Stimulated activated CD4-positive, alpha-beta T cell treated with anti-CD3 and anti-CD28 coated beads, Interleukin-12 subunit alpha, Interleukin-12 subunit beta, amount 100 ng/mL, for 24 hours (primary cell): ENCODE results near the gene FOXP1.
A peak's percentile ranks its signal among the peaks of the same experiment; 100 is the strongest.

Experiments used
- DNase-seq, 2 experiments: peaks; one replicate each; pipeline ENCODE4 v3.0.0-alpha.2; 2020; ENCODE audit warnings: low read depth in 2 of 2

FOXP1 gene

GRCh38 chr3:71583566-71584393, at the start of gene FOXP1:
Gene FOXP1 (minus strand): TSS chr3:71583728. CDS start chr3:71198381, 385,347 bp downstream.
- DNase-seq, result peak; percentile 34 to 44

- no peak for DNase-seq
Observed at GRCh38 chr3:71629711-71630110, 46.2 kb upstream of the FOXP1 start.

DNA sequence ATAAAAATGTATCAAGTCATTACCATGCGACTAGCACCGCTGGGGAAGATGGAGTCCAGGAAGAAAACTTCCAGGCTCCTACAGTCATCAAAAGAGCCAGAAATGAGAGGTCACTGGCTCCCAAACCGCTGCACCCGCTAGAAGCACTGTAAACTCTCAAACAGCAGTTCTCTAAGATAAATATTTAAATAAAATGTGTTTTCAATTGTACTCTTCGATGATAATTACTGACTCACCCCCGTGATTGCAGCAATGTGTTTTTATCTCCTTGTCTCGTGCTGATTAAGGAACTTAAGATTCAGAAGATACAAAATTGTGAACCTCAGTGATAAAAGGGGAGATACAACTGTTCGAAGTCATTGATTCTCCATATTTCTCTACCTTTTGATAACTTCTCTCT, 45.8 kb upstream of the FOXP1 start:
- no peak for DNase-seq

DNA sequence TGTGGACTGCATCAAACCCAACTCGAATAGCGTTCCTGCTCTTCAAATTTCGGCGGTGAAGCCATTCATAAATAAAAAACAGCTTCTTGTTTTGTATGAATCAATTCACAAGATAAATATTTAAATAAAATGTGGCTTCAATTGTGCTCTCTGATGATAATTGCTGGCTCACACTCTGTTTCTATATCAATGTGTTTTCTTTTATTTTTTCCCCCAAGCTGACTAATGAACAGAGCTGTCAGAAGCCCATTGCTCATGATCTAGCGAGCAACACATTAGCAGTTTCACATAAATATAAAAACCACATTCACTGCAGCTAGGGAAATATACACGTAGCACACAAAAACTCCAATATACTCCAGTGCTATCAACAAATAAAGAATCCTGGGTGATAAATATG, 45.0 kb upstream of the FOXP1 start:
- no peak for DNase-seq

DNA sequence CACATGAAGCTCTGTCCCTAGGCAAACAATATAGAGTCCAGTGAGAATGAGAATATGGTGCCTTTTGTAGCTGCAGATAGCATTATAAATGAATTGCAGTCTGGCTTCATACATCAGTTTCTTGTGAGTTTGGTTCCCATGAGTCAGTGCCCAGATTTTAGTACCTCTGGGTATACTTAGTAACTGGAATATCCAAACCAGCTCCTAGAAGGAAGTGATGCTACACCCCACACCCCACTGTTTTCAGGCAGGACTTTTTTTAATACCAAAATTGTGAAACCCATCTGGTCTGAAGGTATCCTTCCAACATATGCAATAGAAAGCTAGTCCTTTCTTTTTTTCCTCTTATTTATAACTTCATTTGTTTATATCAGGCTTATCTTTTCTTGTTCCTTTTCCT, 42.1 kb upstream of the FOXP1 start:
- DNase-seq, result no peak

DNA sequence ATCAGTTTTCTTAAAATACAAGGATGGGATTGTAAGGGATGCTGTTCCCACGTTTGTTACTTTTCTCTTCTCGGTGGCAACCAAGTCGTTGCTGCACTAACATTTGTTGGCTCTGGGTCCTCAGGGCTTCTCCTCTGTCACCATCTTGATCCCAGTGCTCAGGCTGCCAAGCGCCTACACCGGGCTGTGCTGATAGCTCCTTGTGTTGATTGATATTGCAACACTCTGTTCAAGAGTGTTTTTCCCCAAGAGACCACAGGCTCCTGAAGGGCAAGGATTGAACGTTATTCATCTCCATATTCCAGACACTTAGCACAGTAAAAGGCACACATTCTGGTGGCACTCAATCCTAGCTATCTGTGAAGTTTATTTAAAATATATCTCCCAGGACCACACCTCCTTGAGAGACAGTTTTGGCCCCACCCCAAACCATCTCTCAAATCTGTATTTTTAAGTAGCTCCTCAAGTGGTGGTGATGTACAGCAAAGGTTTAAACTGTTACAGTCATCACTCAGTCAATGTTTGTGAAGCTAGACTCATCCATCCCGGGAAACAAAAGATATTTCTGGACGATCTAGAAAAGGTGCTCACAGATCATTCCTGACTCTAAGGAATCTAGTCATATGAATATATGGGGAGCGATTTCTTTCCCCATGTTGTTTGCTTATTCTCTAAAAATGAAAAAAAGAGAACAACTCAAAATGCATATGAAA, 38.5 kb upstream of the FOXP1 start:
- DNase-seq, result no peak

DNA sequence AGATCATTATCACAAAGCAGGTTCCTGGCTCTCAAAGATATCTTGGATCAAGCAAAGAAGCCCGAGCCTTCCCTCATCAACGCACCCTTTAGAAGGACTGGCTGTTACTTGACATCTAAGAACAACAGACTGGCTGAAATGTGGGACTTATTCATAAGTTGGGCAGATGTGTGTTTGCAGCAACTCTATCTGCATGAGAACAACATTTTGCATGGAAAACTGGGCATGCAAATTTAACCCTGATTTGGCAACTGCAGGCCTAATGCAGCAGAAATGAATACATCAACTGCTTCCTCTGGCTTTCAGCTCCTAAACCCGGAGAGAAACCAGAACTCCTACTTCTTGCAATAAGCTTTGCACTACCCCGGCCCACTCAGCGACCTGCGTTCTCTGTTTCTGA, 35.0 kb upstream of the FOXP1 start:
- no peak for DNase-seq

DNA sequence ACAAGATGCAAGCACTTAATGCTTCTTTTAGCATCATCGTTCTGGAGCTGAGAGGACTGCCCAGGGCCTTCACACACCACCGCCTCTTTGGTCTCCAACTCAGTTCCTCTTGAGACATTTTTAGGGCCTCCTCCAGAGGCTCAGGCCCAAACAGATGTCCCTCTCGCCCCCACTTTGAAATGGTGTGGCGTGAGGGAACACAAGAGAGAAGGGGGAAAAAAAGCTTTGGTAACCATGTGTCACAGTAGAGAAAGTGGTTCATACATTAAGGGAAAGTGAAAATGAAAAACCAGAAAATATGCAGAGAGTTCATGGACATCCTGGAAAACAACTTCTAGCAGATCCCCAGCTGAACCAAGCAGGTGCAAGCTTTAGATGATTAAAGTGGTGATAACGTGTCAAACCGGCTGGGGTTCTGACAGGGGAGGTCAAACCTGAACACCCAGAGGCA, 33.1 kb upstream of the FOXP1 start:
- DNase-seq, result no peak

- no peak for DNase-seq
Observed at GRCh38 chr3:71614869-71615268, 31.3 kb upstream of the FOXP1 start.

- no peak for DNase-seq
Observed at GRCh38 chr3:71614426-71614825, 30.9 kb upstream of the FOXP1 start.

- DNase-seq, result no peak
Observed at GRCh38 chr3:71611099-71611498, 27.6 kb upstream of the FOXP1 start.

DNA sequence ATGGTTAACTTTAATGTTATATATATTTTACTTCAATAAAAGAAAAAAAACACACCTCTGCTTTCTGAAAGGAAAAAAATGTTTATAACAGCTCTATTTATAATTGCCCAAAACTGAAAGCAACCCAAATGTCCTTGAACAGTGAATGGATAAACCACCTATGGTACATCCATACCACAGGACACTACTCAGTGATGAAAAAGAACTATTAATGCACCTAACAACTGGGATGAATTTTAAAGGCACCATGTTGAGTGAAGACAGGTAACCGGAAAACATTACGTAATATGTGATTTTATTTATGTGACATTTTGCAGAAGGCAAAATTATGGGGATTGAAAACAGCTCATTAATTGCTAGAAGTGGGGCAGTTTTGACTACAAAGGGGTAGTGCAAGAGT, 23.8 kb upstream of the FOXP1 start:
- no peak for DNase-seq

GRCh38 chr3:71606582-71606981, 23.1 kb upstream of the FOXP1 start:
- DNase-seq, result no peak

DNA sequence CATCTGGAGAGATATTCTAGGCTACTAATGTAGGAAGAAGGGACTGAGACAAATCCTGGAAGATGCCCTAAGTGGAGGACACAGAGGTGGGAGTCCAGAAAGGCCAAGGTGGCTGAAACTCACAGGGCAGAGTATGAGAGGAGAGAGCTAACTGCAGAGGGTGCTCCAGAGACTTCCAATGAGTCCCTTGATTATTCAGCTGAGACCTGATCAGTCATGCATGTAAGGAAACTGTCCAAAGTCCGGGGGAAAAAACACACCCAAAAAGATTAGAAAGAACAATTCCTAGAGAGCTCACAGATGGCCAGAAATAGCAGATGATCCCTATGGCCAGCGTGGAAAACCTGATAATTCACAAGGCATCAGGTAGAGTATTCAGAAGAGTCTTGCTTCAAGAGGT, 18.7 kb upstream of the FOXP1 start:
- DNase-seq, result no peak

- no peak for DNase-seq
Observed at GRCh38 chr3:71601811-71602210, 18.3 kb upstream of the FOXP1 start.

GRCh38 chr3:71600646-71601288, 17.2 kb upstream of the FOXP1 start:
- no peak for DNase-seq

DNA sequence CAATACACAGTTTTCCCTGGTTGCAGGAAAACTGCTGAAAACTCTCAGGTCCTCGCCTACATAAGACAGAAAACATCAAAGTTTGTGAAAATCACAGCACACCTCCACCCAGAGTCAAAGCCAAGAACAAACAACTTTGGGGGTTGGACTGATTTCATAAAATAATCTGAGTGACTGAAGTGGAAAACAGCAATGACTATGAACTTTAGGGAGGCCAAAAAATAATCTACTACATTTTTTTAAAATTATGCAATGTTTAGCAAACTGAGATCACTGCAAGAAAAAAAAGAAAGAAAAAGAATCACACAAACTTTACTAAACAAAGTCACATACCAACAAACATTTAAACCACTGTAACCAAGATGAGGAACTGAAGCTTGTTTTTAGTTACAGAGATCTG, 15.9 kb upstream of the FOXP1 start:
- no peak for DNase-seq

- no peak for DNase-seq
Observed at GRCh38 chr3:71598292-71598691, 14.8 kb upstream of the FOXP1 start.

GRCh38 chr3:71597286-71597685, 13.8 kb upstream of the FOXP1 start:
- no peak for DNase-seq

- no peak for DNase-seq
Observed at GRCh38 chr3:71593106-71593505, 9.6 kb upstream of the FOXP1 start.

DNA sequence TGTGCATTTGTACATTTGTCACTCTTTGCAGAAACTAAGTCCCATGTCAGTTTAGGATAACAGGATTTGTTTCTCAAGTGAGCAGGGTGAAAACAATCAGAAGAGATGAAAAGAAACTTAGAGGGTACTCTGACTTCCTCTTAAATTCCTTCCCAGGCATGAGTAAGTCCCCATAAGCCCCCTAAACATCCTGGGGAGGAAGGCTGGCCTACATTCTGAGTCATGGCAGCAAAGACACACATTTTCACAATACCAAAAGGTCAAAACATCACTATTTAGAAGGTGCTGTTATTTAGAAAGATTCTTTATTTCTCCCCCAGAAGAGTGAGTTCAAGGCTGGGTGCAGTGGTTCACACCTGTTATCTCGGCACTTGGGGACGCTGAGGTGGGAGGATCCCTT, 7.6 kb upstream of the FOXP1 start:
- DNase-seq, result no peak

DNA sequence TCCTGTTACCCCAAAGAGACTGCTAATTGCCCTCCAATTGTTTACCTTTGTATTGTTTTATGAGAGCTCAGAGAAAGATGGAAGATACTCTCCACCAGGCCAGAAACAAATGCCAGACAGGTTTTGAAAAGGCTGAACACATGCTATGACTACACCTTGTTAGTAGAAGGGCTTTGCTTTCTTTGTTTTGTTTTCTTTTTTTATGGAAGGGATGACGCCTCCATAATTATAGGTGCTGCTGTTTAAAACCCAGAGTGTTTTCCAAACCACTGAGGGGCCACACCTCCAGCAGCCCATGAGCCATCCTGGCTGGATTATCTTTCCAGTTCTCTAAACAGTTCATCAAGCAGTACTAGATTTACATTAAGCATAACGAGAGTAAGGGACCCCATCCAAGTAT, 5.6 kb upstream of the FOXP1 start:
- no peak for DNase-seq

DNA sequence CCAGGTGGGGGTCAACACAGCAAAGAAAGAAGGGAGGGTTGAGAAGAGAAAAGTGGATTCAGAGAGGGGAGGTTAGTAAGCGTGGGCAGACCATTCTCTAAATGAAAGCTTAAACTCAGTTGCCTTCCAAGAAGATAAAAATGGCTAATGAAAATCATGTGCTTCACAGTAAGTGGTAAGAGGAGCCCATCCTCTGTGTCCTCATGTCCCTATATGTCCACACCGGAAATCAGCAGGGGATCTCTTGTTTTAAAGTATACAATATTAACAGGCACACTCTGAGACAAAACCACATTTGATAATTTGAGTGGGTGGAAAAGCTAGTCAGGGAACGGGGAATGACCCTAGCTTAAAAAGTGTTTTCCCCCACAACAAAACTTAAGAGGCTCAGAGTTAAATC, 4.4 kb upstream of the FOXP1 start:
- no peak for DNase-seq
